ENCODE data around the gene JAKMIP1. TPM values are rescaled to one million over a fixed set of nuclear protein-coding genes. Genes with fewer than 3 reads are reported as not detected.

The JAKMIP1 gene
- polyA plus RNA-seq, 1 experiment = not detected

DNA sequence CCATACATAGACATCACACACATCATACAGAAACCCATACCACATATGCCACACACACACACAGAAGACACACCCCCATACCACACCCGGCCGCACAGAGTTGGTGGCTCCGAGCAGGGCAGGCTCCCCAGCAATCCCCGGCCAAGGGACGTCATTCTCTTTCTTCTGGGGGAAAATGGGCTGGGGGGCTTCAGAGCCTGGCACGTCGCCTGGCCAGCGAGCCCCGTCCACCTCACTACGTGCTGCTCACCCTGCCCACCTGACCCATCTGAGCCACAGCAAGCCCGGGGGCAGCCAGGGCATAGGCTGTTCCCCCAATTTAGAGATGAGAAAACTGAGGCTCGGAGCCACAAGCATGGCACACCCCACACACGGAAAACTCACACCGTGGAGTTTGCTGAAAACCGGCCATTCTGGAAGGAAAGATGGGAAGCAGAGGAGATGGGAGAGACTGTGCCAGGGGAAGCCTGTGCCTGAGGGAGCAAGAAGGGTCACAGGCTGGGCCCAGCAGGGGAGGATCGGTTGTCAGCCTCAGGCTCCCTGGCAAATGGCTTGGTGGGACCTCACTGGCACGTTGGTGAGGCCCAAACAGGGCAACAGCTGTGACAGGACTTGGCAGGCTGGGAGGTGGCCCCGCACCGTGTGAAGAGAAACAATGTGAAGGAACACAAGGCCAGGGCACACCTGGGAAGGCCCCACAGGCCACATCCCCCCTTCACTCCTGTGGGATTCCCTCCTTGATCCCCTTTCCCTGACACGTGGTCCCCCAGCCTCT is 73.2 kb downstream of the JAKMIP1 start:
- POLR2A ChIA-PET = no interaction called here
- no peaks in the 10 kb centered on the region for H3K27me3 ChIP-seq (ENCODE audit: control insufficient read depth, insufficient read depth, low read length)
- no peak for DNase-seq (ENCODE audit: low read depth, low spot score)
- TF ChIP-seq, protein P1, sequence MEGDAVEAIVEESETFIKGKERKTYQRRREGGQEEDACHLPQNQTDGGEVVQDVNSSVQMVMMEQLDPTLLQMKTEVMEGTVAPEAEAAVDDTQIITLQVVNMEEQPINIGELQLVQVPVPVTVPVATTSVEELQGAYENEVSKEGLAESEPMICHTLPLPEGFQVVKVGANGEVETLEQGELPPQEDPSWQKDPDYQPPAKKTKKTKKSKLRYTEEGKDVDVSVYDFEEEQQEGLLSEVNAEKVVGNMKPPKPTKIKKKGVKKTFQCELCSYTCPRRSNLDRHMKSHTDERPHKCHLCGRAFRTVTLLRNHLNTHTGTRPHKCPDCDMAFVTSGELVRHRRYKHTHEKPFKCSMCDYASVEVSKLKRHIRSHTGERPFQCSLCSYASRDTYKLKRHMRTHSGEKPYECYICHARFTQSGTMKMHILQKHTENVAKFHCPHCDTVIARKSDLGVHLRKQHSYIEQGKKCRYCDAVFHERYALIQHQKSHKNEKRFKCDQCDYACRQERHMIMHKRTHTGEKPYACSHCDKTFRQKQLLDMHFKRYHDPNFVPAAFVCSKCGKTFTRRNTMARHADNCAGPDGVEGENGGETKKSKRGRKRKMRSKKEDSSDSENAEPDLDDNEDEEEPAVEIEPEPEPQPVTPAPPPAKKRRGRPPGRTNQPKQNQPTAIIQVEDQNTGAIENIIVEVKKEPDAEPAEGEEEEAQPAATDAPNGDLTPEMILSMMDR (IDR thresholded peaks at IDR 0.05; ENCODE audit: low read depth, low read length) = no peak
- CTCF ChIA-PET = no interaction called here
- H3K9me3 ChIP-seq (ENCODE audit: control insufficient read depth, insufficient read depth, low read length) = peaks cover 39% of the 10 kb centered on the region
- H3K4me3 ChIP-seq (ENCODE audit: low read depth, low read length) = no peak overlapping the region
- no peak overlapping the region for H3K27ac ChIP-seq (ENCODE audit: low read depth, low read length)

DNA sequence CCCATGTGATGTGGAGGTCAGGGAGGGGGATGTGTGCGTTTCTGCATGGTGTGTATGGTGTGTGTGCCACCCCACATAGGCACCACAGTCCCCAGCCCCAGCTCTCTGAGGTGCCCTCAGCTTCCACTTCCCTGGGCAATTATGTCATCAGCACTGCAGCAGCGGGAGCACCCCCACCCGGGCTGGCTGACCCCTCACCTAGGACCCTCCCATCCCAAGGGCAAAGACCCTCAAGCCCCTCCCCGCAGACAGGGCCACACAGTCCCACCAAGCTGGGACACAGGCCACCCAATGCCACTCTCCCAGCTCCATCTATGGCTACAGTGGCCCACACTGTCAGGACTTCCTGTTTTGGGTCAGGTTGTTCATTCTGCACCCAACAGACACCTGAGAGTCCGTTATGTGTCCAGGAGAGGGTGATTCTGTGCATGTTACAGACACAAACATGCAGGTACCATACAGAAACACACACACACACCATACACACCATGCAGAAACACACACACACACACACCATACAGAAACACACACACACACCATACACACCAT is 75.2 kb downstream of the JAKMIP1 start:
- ChIA-PET CTCF (no interaction called here), POLR2A (no interaction called here)
- H3K27me3 ChIP-seq (ENCODE audit: control insufficient read depth, insufficient read depth, low read length) = no peaks in the 10 kb centered on the region
- no peak for DNase-seq (ENCODE audit: low read depth, low spot score)
- no peak overlapping the region for H3K4me3 ChIP-seq (ENCODE audit: low read depth, low read length)
- peaks cover 39% of the 10 kb centered on the region for H3K9me3 ChIP-seq (ENCODE audit: control insufficient read depth, insufficient read depth, low read length)
- TF ChIP-seq, protein P1 (IDR thresholded peaks at IDR 0.05; ENCODE audit: low read depth, low read length) = no peak
- H3K27ac ChIP-seq (ENCODE audit: low read depth, low read length) = no peak overlapping the region

DNA sequence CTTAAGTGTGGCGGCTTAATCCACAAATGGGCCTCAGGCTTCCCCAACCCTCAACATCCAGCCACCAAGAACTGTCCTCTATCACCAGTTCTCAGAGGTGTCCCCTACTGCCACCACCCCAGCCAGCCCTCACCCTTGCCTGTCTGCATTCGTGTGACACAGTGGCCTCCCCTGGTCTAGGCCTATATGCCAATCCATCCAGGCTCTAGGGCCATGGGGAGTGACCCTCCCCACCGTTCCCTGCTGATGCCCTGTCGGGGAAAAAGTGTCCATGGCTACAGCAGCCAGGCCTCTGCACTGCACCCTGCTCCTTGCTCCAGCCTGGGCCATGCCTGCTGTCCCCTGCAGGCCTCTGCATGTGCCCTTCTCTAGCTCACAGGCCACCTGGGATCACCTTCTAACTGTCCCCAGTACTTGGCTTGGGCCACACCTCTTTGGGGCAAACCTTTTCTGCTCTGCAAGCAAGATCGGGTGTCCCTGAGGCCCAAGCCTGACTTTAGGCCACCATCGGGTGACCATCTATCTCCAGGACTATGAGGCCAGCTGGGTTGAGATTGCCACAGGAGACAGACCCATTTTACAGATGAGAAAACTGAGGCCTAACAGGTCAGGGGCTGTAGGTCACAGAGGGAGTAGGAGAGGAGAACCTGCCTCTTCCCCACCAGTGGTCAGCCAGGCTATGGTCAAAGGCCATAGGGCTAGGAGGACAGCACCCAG is 75.8 kb downstream of the JAKMIP1 start:
- ChIA-PET CTCF (no interaction called here), POLR2A (no interaction called here)
- TF ChIP-seq, protein P1 (IDR thresholded peaks at IDR 0.05; ENCODE audit: low read depth, low read length) = no peak

GRCh38 chr4:6123976-6124375 is 76.4 kb downstream of the JAKMIP1 start:
- TF ChIP-seq, protein P1 (IDR thresholded peaks at IDR 0.05; ENCODE audit: low read depth, low read length) = no peak
- H3K9me3 ChIP-seq (ENCODE audit: control insufficient read depth, insufficient read depth, low read length) = peaks cover 39% of the 10 kb centered on the region
- no peak for DNase-seq (ENCODE audit: low read depth, low spot score)
- ChIA-PET CTCF (no interaction called here), POLR2A (no interaction called here)
- no peaks in the 10 kb centered on the region for H3K27me3 ChIP-seq (ENCODE audit: control insufficient read depth, insufficient read depth, low read length)
- H3K4me3 ChIP-seq (ENCODE audit: low read depth, low read length) = no peak overlapping the region
- no peak overlapping the region for H3K27ac ChIP-seq (ENCODE audit: low read depth, low read length)

More for the DNA sequence above, 75.8 kb downstream of the JAKMIP1 start:
- Histone ChIP-seq H3K4me3 (ENCODE audit: low read depth, low read length) (no peak overlapping the region), H3K9me3 (ENCODE audit: control insufficient read depth, insufficient read depth, low read length) (peaks cover 39% of the 10 kb centered on the region), H3K27me3 (ENCODE audit: control insufficient read depth, insufficient read depth, low read length) (no peaks in the 10 kb centered on the region), H3K27ac (ENCODE audit: low read depth, low read length) (no peak overlapping the region)
- no peak for DNase-seq (ENCODE audit: low read depth, low spot score)

DNA sequence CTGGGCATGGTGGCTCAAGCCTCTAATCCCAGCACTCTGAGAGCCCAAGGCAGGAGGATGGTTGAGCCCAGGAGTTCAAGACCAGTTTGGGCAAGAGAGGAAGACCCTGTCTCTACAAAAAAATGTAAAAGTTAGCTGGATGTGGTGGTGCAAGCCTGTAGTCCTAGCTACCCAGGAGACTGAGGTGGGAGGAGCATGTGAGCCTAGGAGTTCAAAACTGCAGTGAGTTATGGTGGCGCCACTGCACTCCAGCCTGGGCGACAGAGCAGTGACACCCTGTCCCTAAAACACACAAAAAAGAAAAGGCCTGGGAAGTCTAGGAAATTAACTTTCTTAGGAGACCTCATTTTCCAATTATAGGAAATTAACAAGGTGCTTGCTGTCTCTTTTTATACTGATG is 76.8 kb downstream of the JAKMIP1 start:
- Histone ChIP-seq H3K27me3 (ENCODE audit: control insufficient read depth, insufficient read depth, low read length) (no peaks in the 10 kb centered on the region), H3K4me3 (ENCODE audit: low read depth, low read length) (no peak overlapping the region), H3K27ac (ENCODE audit: low read depth, low read length) (no peak overlapping the region), H3K9me3 (ENCODE audit: control insufficient read depth, insufficient read depth, low read length) (peaks cover 36% of the 10 kb centered on the region)
- POLR2A ChIA-PET = no interaction called here
- CTCF ChIA-PET = no interaction called here
- TF ChIP-seq, protein P1 (IDR thresholded peaks at IDR 0.05; ENCODE audit: low read depth, low read length) = no peak
- no peak for DNase-seq (ENCODE audit: low read depth, low spot score)

Data from AG04450 (cell line).